Epithelial cell of esophagus (primary cell): ENCODE data around the gene CEP164.

ENCODE experiments used
- DNase-seq: peaks from one replicate; pipeline ENCODE4 v3.0.0; 2010; ENCODE audit warnings: low read depth
- H3K4me3 ChIP-seq: 2 replicates; pipeline ENCODE4 v1.5.1; 2011; ENCODE audit warnings: mild to moderate bottlenecking, low read length, control low read depth
- CTCF ChIP-seq: IDR thresholded peaks from 2 replicates; pipeline ENCODE4 v1.5.1; 2011; ENCODE audit warnings: low read depth, mild to moderate bottlenecking, low read length, control low read depth, inconsistent platforms; ENCODE audit not compliant: insufficient read depth; ENCODE audit errors: missing control alignments

The CEP164 gene

GRCh38 chr11:117407016-117407415, 79.4 kb downstream of the CEP164 start:
- H3K4me3 ChIP-seq = no peak overlapping the region
- no peak for TF ChIP-seq CTCF
- no peak for DNase-seq

GRCh38 chr11:117408356-117408755, 80.7 kb downstream of the CEP164 start:
- no peak for TF ChIP-seq CTCF
- no peak for DNase-seq
- no peak overlapping the region for H3K4me3 ChIP-seq

DNA sequence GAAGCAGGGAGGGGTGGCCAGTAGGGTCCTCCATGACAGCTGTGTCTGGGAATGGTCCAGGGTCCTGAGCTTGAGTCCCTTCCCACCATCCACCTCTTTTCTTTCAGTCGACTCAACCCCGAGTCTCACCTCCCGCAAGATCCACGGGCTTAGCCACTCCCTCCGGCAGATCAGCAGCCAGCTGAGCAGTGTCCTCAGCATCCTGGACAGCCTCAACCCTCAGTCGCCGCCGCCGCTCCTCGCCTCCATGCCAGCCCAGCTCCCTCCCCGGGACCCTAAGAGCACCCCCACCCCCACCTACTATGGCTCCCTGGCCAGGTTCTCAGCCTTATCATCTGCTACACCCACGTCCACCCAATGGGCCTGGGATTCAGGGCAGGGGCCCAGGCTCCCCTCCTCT, 81.9 kb downstream of the CEP164 start:
- DNase-seq = no peak
- H3K4me3 ChIP-seq = no peak overlapping the region
- TF ChIP-seq CTCF = no peak

DNA sequence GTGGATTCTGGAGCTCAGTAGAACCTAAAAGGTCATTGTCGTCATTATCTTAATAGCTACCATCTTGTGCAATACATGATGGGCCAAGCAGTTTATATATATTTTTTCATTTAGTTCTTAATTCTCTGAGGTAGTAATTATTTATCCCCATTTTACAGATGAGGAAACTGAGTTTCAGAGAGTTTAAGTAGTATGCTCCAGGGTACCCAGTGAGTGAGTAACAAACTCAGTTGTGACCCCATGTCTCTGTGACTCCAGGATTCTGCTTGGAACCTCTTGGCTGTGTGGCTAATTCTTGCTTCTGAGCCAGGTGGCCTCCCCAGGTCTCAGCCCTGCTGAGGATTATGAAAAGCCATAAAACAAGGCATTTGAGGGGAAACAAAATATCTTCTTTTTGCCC, 82.6 kb downstream of the CEP164 start:
- no peak for TF ChIP-seq CTCF
- DNase-seq = no peak
- no peak overlapping the region for H3K4me3 ChIP-seq

DNA sequence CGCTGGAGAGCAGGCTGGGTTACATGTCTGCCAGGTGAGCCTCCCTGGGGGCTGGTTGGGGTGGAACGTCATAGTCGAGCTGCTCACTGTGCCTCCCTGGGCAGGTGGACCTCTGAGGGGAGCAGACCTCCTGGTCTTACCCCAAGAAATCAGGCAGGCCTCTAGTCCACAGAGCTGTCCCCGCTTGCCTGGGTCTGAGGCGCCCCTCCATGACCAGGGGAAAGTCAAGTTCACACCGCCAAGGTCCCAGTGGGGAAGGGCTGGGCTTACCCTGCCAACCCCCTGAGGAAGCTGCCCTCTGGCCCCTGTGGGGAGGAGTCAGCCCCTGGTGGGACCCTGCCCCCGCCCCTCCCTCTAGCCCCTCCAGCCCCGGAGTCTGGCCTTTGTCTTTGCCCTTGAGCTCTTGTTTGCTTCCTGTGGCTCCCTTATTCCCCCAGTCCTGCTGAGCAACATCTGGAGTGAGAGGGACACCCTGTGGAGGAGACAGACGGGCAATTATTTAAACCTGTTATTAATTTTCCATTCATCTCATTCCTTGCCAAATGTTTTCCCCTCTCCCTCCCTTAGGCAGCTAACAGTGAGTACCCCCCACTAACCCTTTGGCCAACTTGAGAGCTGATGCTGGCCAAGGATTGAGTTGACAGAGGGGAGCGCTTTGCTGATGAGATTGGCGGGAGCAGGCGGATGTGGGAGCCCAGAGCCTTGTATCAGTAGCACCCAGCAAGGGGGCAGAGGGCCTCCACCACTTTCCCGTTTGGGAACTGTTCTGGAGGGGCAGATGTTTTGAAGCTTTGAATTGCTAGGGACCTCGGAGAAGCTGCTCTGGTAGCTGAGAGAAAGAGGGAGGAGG, 83.4 kb downstream of the CEP164 start:
- no peak for DNase-seq
- no peak for TF ChIP-seq CTCF
- H3K4me3 ChIP-seq = no peak overlapping the region

DNA sequence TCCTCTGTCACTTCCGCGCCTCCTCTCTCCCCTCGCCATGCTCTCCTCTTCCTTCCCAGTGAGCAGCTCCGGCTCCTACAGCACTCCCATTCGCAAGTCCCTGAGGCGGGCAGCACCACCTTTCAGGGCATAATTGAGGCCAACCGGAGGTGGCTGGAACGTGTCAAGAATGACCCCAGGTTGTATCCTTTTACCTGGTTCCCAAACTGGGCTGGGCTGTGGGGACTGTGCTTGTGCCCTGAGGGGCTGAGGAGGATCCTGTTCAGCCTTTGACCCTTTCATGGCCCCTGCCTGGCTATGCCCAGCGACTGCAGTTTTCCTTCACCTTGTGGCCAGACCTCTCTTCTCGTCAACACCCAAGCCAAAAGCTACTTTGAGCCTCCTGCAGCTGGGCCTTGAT, 84.1 kb downstream of the CEP164 start:
- no peak for DNase-seq
- no peak for TF ChIP-seq CTCF
- no peak overlapping the region for H3K4me3 ChIP-seq

DNA sequence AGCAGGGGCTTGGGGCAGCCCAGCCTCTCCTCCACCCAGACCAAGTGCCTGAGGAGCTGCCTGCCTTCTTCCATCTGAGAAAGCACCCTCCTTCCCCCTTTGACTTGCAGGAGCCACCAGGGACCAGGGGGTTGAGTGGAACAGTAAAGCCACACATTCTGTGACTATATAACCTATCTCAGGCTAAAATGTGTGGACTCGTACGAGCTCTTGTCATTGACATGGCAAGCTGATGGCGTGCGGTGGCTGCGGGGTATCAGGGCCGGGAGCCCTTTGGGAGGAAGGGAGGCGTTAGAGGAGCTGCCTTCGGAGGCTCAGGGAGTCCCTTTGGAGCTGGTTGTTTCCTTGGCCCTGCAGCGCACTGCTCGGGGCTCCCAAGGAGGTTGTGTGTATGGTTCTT, 84.5 kb downstream of the CEP164 start:
- TF ChIP-seq CTCF = no peak
- no peak overlapping the region for H3K4me3 ChIP-seq
- DNase-seq = no peak
